Germinal center (tissue), 1 donor: Measurements from ENCODE around the gene SORT1.
"Not testable (repeated sequence)": the region's sequence is repeated elsewhere in the genome, so short reads cannot be mapped to it uniquely, and the experiment has no call there.

Experiments
- DNase-seq: peaks from one replicate; pipeline ENCODE4 v3.0.0; 2012; ENCODE audit warnings: mixed read lengths, low spot score

SORT1 gene

DNA sequence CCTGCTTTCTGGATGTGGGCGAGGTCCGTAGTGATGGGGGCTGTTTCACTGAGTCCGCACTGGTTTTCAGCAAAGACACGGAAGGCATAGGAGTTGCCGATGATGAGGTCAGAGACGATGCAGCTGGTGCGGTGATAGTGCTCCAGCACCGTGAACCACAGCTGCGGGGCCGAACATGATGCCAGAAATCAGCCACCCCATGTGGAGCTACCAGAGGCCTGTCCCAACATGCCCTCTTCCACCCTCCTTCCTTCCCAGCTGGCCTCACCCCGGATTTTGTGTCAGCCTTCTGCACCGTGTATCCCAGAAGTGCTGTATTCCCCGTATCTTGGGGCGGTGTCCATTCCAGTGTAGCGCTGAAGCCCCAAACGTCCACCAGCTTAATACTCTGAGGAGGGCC, 100.9 kb downstream of the SORT1 start:
- DNase-seq = no peak

DNA sequence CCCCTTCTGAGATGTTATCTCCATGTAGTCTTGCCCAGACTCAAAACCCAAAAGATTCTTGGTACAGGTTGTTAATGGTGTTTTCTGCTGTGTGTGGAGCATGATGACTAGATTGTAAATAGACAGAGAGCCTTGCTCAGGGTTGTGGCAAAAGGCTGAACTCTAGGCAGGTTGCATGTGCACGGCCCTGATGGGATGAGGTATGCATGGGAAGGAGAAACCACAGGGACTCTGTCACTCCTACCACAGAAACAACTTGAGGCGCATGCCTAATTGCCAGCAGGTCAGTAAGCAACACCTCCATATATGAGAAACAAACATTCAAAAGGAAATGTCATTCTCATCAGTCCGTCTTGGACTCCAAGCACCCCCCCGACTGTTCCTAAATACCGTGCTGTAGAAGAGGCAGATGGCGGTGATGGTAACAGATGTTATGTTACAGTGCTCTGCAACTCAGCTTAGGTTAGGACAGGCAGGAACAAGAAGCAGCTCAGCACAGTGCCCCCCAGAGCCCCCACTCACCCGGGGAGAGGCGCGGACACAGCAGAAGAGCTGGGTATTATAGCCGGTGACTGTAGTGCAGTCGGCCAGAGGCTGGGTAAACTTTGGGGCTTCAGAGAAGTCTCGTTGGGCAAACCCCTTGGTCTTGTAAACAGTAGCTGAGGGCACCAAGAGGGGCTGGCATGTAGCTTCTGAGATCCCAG, 101.9 kb downstream of the SORT1 start:
- no peak for DNase-seq

DNA sequence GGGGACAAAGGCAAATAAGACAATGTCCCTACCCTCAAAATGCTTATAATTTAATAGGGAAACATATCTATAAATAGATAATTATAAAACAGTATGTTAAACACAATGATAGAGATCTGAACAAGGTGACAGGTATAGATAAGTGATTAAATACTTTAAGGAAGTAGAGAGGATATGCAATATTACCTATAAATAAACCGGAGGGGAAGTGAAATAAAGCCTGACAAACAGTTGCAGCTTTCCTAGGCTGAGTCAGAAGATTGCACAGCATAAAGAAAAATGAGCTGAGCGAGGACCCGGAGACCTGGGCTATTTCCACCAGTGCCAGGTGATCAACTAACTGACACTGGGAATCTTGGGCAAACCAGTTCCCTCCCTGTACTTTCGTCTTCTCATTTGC, 103.2 kb downstream of the SORT1 start:
- peak; percentile 40 for DNase-seq

DNA sequence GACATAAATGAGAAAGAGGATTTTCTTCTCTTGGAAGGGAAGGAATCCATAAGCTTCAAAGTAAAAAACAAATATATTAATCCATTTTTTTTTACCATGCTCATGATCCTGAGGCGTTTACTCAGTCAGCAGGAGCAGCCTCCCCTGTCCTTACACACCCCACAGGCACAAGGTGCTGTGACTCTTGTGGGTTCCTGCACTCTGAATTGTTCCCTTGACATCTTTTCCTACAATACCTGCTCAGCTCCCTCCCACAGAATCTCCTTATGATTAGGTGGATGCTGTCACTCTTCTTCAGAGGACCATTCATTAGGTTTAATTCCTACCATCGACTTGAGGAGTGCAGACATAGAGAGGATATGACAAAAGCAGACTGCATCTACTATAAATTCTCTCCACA, 104.7 kb downstream of the SORT1 start:
- DNase-seq = no peak

DNA sequence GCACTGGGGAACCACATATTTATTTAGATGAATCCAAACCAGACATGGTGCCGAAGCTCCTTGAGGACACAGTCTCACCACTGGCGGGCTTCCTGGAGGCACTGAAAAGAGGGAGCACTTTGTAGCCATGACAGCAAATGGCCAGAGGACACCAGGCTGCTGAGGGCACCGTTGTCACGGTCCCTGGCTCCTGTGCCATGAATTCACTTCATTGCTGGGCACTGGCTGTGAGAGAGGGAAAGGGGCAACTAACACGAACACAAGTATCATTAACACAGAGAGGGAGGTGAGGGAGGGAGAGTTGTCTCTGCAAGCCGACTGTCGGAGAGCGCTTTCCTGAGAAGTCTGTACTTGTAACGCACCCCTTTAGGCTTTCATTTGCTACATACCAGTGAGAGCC, 105.4 kb downstream of the SORT1 start:
- DNase-seq = no peak

DNA sequence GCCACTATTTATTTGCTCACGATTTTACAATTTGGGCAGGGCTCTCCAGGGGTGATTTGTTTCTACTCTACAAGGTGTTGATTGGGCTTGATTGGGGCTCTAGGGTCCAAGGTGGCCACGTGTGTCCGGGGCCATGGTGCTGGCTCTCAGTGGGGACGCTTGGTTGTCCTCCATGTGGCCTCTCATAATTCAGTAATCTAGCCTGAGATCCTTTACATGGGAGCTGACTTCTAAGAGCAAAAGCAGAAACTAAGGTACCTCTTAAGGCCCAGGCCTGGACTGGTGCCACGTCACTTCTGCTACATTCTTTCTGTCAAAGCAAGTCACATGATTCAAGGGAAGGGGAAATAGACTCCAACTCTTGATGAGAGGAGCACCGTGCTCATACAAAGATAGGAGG, 106.7 kb downstream of the SORT1 start:
- DNase-seq = no peak

DNA sequence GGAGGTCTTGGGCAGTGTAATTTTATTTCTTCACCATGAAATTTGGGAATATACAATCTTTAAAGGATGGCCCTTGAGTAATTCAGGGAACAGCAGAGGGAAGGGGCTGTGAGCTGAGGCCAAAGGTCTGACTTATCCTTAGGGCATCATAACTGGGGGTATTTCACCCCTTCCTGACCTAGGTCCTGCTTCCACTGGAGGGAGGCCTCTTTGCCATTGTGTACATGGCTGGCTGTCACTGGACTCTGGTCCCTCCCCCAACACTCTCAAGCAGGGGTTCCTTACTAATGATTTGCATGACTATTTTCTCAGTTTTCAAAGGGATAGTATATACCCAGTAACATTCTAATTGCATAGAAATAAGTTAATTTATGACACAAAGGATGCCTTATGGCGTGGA, 107.6 kb downstream of the SORT1 start:
- DNase-seq = no peak

DNA sequence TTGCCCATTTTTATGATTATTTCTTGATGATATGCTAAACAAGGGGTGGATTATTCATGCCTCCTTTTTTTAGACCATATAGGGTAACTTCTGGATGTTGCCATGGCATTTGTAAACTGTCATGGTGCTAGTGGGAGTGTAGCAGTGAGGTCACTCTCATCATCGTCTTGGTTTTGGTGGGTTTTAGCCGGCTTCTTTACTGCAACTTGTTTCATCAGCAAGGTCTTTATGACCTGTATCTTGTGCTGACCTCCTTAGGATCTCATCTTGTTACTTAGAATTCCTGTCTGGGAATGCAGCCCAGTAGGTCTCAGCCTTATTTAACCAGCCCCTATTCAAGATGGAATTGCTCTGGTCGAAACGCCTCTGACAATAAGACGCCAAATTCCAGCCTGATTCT, 111.0 kb downstream of the SORT1 start:
- DNase-seq = not testable (repeated sequence)

DNA sequence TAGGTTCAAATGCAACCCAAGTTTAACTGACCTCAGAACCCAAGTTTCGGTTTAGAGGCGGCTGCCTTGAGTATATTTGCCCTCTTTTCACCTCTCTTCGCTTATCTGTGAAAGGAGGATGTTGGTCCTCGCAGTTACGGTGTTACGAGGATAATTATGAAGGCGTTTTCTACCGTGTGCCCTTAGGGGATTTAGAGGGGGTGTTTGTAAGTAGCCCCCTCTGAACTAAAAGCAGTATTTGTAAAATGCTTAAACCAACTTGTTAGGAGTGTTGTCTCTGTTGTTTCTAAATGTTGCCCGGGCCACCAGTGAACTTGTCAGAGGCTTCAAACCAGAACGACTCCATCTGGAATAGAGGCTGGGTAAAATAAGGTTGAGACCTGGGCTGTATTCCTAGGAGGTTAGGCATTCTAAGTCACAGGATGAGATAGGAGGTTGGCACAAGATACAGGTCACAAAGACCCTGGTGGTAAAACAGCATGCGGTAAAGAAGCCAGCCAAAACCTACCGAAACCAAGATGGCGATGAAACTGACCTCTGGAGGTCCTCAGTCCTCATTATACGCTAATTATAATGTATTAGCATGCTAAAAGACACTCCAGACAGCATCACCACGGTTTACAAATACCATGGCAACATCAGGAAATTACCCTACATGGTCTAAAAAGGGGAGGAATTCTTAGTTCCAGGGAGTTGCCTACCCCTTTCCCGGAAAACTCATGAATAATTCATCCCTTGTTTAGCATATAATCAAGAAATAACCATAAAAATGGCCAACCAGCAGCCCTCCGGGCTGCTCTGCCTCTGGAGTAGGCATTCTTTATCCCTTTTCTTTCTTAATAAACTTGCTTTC, 113.7 kb downstream of the SORT1 start:
- DNase-seq = peak; percentile 25

DNA sequence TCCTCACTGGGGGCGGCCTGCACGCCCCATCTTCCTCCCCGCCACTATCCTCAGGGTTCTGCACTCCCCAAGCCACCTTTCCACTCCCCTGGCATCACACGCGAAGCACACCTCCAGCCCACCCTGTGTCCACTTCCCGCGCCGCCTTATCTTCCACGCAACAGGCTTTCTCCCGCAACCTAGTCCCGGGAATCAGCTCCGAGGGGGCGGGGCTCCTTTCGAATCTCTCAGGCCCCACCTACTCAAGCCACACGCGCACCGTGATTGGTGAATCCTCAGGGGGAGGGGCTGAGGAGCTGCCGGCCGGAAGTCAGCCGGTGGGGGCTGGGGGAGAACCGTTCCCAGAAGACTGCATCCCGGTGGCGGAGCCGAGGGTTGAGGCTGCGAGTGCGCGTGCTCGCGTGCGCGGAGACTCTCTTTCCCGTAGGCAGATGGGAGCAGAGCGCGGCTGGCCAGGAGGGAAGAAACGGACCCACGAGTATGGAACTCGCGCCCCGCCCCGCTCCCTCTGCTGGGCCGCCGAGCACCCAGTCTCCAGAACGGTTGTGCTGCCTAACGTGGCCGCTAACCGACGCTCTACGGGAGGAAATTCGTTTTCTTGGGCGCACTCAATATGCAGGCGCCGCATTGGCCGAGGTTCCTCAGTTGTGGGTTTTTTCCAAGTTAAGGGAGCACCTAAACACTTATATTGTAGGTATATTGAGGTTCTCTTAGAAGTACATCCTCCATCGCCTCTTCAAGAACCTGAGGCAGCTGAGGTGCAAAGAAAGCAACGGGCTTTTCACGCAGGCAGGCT, 114.6 kb downstream of the SORT1 start, which contains the start of gene PSRC1:
Gene PSRC1, minus strand, starts transcription at position 194 of the 796 bp plus-strand sequence.
- DNase-seq = peak; percentile 98

DNA sequence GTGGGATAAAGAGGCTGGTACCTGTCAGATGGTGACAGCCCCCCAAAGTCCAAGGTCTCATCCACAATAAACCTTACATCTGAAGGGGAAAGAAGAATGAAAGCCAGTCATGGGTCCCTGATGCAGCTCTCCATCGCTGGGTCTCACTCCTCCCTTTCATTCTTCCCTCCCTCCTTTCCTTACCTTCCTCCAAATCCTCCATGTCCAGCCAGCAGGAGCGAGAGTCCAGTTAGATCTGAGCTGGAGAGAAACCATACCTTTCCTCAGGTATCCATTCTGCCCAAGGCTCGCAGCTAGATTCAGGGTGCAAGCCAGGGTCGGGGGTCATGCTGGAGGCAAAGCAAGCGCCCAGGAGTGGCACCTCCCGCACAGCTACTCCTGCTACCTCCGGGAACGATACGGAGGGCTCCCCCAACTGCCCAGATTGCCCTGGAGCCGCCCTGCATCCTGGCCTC, 115.2 kb downstream of the SORT1 start:
- DNase-seq = no peak

DNA sequence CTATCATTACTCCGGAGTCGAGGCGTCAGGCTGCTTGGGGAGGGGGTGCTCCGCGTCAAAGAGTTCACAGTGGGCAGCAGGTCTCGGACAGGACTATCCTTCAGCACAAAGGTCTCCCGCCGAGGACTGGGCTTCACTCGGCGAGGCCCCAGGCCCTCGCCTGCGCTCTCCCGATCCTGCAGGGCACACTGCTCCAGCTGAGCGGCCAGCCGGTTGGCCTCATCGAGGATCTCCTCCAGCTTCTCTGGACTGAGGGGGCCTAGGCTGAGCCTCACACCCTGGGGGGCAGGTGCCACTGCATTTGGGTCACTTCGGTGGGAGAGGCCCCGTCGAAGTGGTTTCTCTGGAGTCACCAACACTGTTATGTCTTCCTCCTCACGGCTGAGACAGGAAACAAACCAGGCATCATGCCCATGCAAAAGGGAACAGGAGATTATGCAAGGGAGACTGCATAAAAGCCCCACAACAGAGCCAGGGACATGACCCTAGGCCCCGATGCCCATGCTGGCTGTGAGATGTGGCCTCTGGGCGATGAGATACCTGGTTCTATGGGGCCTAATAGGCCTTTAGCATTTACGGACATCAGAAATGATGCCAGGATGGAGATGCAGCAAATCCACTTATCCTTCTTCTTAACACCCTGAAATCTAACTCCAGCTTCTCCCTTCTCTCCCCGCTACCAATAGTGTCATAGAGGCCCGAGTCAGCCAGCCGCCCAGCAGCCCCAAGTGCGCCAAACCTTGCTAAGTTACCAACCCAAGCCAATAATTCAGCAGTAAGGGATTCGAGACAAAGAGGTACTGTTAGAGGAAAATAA, 115.8 kb downstream of the SORT1 start:
- no peak for DNase-seq

DNA sequence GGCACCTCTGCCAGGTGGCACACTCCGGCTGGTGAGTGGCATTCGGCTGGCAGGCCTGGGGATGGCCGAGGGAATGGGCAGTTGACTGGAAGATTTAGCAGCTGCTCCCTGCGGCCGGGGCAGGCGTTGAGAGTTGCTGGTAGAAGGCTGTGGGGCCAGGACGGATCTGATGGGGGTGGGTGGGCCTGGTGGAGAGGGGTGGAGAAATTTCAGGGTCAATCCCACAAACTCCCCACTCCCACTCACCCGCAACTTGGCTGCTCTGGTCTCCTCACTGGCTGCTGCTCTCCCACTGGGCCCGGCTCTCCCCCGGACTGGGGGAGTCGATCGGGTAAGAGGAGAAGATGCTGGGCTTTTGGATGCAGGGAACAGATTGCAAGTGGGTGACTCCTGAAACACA, 116.9 kb downstream of the SORT1 start:
- DNase-seq = no peak

DNA sequence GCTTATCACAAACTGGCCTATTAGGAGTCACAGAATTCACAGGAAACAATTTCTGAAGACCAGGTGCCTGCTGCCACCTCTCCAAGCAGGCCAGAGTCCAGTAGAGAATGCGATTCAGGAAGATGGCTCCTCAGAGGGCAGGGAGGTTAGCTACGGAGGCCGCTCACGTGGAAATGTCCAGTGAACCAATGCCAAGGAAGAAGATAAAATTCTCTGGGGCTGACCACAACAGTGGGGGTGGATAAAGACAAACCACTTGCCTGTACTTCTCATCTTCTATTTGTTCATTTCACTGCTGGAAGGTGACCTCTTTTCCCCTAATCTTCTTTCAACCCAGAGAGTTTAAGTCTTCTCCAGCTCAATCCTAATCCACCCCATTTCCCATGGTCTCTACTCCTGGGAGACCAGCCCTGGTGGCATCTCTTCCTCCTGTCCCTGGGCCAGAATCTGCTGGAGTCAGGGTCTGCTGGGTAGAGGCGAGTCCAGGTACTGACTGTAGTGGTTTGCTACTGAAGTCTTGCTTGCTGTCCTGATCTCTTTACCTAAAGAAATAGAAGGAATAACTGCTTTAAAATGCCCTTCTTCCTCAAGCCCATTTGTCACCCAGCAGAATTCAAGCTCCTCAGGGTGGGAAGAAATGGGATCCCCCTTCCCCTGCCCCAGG, 118.0 kb downstream of the SORT1 start:
- no peak for DNase-seq

DNA sequence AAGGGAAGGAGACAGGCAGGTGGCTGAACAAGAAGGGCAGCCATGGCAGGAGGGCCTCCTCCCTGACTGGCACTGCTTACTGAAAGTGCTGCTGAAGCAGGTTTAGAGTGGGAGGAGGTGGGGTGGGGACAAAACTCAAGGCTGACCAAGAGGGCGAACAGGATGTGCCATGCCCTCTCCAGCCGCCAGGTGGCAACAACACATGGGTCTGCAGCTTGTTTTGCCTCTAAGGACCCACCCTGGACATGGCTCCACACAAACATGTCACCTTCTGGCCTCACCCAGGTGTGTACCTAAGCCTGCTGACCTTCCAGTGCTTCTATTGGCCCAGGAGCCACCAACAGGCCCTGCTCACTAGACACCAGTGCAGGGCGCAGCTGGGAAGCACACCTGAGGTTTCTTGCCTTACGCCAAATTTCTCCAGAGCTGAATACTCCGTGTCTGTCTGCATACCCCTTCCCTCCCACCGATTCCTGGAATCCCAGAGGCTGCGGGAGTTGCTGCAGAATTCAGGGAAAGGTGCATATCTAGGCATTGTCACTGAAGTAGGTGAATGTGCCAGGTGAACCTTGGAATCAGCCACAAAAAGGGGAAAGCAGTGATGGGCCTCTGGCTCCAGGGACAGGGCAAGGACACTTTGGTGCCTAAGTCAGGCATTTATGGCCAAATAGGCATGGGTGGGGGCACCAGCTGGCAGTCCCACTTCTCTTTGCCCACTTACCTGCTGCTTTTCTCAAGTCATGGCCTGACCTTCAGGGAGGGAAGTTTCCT, 120.1 kb downstream of the SORT1 start:
- DNase-seq = peak; percentile 82

DNA sequence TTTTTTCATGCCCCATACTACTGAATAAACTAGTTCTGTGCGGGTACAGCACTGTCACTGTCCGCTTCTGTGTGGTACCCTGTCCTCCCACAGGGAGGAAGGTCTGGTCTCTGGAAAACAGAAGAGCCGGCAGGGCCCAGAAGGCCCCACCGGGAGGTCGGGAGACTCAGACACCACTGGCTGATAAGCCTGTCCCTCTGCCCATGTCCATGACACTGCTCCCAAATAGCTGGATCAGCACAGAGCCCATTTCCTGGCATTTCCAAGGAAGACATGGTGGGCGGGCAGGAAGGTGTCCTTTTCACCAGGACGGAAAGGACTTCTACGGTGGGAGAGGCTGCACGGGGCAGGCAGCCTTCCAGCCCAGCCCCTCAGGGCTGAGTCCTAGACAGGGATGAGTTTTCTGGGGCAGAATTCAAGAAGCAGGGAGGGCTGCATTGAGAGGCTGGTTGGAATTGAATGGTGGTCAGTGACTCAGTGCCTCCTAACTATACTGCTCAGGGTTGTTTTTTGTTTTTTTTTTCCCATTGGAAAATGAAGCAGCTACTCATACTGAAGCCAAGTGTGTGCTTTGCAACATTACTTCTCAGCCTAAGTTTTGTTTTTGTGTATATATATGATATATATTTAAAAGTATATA, 121.9 kb downstream of the SORT1 start:
- DNase-seq = no peak

DNA sequence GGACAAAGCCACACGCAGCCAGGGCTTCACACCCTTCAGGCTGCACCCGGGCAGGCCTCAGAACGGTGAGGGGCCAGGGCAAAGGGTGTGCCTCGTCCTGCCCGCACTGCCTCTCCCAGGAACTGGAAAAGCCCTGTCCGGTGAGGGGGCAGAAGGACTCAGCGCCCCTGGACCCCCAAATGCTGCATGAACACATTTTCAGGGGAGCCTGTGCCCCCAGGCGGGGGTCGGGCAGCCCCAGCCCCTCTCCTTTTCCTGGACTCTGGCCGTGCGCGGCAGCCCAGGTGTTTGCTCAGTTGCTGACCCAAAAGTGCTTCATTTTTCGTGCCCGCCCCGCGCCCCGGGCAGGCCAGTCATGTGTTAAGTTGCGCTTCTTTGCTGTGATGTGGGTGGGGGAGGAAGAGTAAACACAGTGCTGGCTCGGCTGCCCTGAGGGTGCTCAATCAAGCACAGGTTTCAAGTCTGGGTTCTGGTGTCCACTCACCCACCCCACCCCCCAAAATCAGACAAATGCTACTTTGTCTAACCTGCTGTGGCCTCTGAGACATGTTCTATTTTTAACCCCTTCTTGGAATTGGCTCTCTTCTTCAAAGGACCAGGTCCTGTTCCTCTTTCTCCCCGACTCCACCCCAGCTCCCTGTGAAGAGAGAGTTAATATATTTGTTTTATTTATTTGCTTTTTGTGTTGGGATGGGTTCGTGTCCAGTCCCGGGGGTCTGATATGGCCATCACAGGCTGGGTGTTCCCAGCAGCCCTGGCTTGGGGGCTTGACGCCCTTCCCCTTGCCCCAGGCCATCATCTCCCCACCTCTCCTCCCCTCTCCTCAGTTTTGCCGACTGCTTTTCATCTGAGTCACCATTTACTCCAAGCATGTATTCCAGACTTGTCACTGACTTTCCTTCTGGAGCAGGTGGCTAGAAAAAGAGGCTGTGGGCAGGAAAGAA, 122.9 kb downstream of the SORT1 start:
- no peak for DNase-seq

DNA sequence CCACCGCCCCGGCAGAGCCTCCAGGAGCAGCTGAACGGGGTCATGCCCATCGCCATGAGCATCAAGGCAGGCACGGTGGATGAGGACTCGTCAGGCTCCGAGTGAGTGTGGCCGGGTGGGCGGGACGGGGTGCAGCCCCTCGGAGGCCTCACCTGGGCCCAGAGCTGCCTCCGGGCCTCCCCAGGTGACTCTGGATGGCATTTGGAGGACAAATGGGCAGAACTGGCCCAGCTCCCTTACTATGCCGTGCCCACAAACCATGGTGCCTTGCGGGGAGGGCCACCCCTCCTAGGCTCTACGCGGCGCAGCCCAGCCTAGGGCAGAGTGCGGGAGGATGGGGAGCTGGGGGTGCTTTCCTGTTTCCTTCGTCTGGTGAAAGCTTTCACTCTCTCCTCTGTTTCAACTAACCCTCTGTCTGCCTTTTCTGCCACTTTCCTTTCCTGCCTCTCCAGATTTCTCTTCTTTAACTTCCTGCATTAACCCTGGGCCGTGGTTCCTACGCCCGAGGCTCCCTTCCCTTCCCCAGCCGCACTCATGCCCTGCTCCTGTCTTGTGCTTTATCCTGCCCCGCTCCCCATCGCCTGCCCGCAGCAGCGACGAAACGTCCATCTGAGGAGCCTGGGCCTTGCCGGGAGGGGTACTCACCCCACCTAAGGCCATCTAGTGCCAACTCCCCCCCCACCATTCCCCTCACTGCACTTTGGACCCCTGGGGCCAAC, 124.0 kb downstream of the SORT1 start:
- DNase-seq = no peak
